ENCODE results near the gene HMCN2. TPM values are rescaled to one million over a fixed set of nuclear protein-coding genes. Genes with fewer than 3 reads are reported as not detected.

HMCN2 gene
- total RNA-seq, 1 donor from 2014 or later: not detected

GRCh38 chr9:130471411-130472183, 206.0 kb downstream of the HMCN2 start:
- Mint-ChIP-seq H3K9me3 (no peaks in the 10 kb centered on the region), H3K4me3 (no peak overlapping the region), H3K36me3 (ENCODE audit: low read depth) (no peaks in the 10 kb centered on the region), H3K4me1 (no peaks in the 10 kb centered on the region), H3K27ac (no peak overlapping the region), H3K27me3 (peaks cover 40% of the 10 kb centered on the region)
- DNase-seq (no peak), ATAC-seq (ENCODE audit: low read depth) (no peak)
- POLR2A ChIA-PET: no interaction called here
- TF ChIP-seq CTCF (IDR thresholded peaks at IDR 0.05): no peak
- intact Hi-C loops (cut with micrococcal nuclease): no loop called here
- CTCF ChIA-PET: interaction anchor here (0.6 kb wide), 1 partner anchor 654 kb away, joined by 3 read pairs; the partner anchor contains the start of gene NUP214

GRCh38 chr9:130472184-130472705, 206.7 kb downstream of the HMCN2 start:
- ATAC-seq (ENCODE audit: low read depth) (no peak), DNase-seq (no peak)
- no peak for TF ChIP-seq CTCF (IDR thresholded peaks at IDR 0.05)
- Mint-ChIP-seq H3K4me1 (no peaks in the 10 kb centered on the region), H3K9me3 (no peaks in the 10 kb centered on the region), H3K27ac (no peak overlapping the region), H3K36me3 (ENCODE audit: low read depth) (no peaks in the 10 kb centered on the region), H3K4me3 (no peak overlapping the region), H3K27me3 (peaks cover 33% of the 10 kb centered on the region)
- CTCF ChIA-PET: interaction anchor here (0.6 kb wide), 1 partner anchor 653 kb away, joined by 3 read pairs; the partner anchor contains the start of gene NUP214
- intact Hi-C loops (cut with micrococcal nuclease): no loop called here
- POLR2A ChIA-PET: no interaction called here

- H3K36me3 Mint-ChIP-seq (ENCODE audit: low read depth): no peaks in the 10 kb centered on the region
- intact Hi-C loops (cut with micrococcal nuclease): no loop called here
- TF ChIP-seq CTCF (IDR thresholded peaks at IDR 0.05): no peak
- DNase-seq (no peak), ATAC-seq (ENCODE audit: low read depth) (no peak)
- H3K27ac Mint-ChIP-seq: no peak overlapping the region
- no peak overlapping the region for H3K4me3 Mint-ChIP-seq
- no peaks in the 10 kb centered on the region for H3K9me3 Mint-ChIP-seq
- H3K4me1 Mint-ChIP-seq: no peaks in the 10 kb centered on the region
- H3K27me3 Mint-ChIP-seq: peaks cover 26% of the 10 kb centered on the region
- CTCF ChIA-PET: no interaction called here
- POLR2A ChIA-PET: no interaction called here
These were observed 207.4 kb downstream of the HMCN2 start for GRCh38 chr9:130473009-130473408.

- CTCF ChIA-PET: no interaction called here
- no peak for ATAC-seq (ENCODE audit: low read depth)
These were observed 208.0 kb downstream of the HMCN2 start for GRCh38 chr9:130473566-130473965.

More at GRCh38 chr9:130473566-130473965, 208.0 kb downstream of the HMCN2 start:
- Mint-ChIP-seq H3K4me3 (no peak overlapping the region), H3K4me1 (no peaks in the 10 kb centered on the region), H3K27ac (no peak overlapping the region), H3K36me3 (ENCODE audit: low read depth) (no peaks in the 10 kb centered on the region), H3K9me3 (no peaks in the 10 kb centered on the region), H3K27me3 (peaks cover 23% of the 10 kb centered on the region)
- no peak for TF ChIP-seq CTCF (IDR thresholded peaks at IDR 0.05)
- DNase-seq: no peak
- intact Hi-C loops (cut with micrococcal nuclease): no loop called here
- POLR2A ChIA-PET: no interaction called here

Measured in activated B cell treated with CpG ODN at 0.5 μM for 24 hours (primary cell).